ENCODE data around the gene MORF4L1.
"Not testable (repeated sequence)": the region's sequence is repeated elsewhere in the genome, so short reads cannot be mapped to it uniquely, and the experiment has no call there.

DNA sequence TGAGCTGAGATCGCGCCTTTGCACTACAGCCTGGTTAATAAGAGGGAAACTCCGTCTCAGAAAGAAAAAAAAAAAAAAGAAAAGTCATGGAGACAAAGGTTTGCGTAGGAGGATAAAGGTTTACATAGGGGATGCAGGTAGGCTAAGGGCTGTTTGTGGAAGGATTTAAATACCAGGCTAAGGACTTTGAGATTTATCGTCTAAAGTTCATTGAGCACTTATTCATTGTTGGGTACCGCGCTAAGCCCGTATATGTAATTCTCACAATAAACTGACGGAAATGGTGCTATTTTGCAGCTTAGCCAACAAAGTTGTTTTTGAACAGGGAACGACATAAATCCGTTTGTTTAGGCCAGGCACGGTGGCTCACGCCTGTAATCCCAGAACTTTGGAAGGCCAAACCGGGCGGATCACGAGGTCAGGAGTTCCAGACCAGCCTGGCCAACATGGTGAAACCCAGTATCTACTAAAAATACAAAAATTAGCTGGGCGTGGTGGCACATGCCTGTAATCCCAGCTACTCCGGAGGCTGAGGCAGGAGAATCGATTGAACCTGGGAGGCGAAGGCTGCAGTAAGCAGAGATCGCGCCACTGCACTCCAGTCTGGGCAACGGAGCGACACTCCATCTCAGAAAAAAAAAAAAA is 1.1 kb upstream of the MORF4L1 start:
- TF ChIP-seq, protein P1, sequence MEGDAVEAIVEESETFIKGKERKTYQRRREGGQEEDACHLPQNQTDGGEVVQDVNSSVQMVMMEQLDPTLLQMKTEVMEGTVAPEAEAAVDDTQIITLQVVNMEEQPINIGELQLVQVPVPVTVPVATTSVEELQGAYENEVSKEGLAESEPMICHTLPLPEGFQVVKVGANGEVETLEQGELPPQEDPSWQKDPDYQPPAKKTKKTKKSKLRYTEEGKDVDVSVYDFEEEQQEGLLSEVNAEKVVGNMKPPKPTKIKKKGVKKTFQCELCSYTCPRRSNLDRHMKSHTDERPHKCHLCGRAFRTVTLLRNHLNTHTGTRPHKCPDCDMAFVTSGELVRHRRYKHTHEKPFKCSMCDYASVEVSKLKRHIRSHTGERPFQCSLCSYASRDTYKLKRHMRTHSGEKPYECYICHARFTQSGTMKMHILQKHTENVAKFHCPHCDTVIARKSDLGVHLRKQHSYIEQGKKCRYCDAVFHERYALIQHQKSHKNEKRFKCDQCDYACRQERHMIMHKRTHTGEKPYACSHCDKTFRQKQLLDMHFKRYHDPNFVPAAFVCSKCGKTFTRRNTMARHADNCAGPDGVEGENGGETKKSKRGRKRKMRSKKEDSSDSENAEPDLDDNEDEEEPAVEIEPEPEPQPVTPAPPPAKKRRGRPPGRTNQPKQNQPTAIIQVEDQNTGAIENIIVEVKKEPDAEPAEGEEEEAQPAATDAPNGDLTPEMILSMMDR (conservative IDR thresholded peaks at IDR 0.05; ENCODE audit: low read length), result not testable (repeated sequence)
- TF ChIP-seq EZH2phosphoT487 (IDR thresholded peaks at IDR 0.05; ENCODE audit: borderline replicate concordance), result not testable (repeated sequence)
